ENCODE results near the gene IL18. TPM values are rescaled to one million over a fixed set of nuclear protein-coding genes. Genes with fewer than 3 reads are reported as not detected.

IL18 gene
- total and polyA plus RNA-seq, 2 experiments from 2014 or later = 0.28 to 1.7 TPM

- no peaks in the 10 kb centered on the region for H3K79me2 ChIP-seq (replicated peaks; ENCODE audit: insufficient read depth)
- H4K20me1 ChIP-seq (replicated peaks; ENCODE audit: insufficient read depth) = no peaks in the 10 kb centered on the region
- no peak overlapping the region for H3K27ac ChIP-seq (ENCODE audit: low read depth)
- Mint-ChIP-seq H3K9me3 (no peaks in the 10 kb centered on the region), H3K4me3 (no peak overlapping the region), H3K4me1 (no peaks in the 10 kb centered on the region), H3K27ac (no peak overlapping the region), H3K27me3 (ENCODE audit: insufficient read depth, low read depth, poor library complexity) (peaks cover 4% of the 10 kb centered on the region), H3K36me3 (ENCODE audit: low read depth) (no peaks in the 10 kb centered on the region)
- no peaks in the 10 kb centered on the region for H3F3A ChIP-seq (replicated peaks; ENCODE audit: low read depth)
- no peaks in the 10 kb centered on the region for H3K4me1 ChIP-seq (ENCODE audit: insufficient read depth)
- no peak for DNase-seq (ENCODE audit: low spot score)
- no peak overlapping the region for H3K4me3 ChIP-seq
- no peak overlapping the region for H3K4me2 ChIP-seq
- H3K36me3 ChIP-seq (ENCODE audit: insufficient read depth) = no peaks in the 10 kb centered on the region
- no peak for TF ChIP-seq REST (IDR thresholded peaks at IDR 0.05; ENCODE audit: unreplicated experiment)
- no peak for TF ChIP-seq NANOG (IDR thresholded peaks at IDR 0.05; ENCODE audit: borderline replicate concordance)
- TF ChIP-seq ZNF114 (CRISPR knock-in tag; IDR thresholded peaks at IDR 0.05) = no peak
- no peak for TF ChIP-seq POLR2AphosphoS5 (IDR thresholded peaks at IDR 0.05; ENCODE audit: low read depth)
- no peak for TF ChIP-seq CTCF (conservative IDR thresholded peaks at IDR 0.05; ENCODE audit: low read depth in 2 of 2)
- no peak for TF ChIP-seq ZNF462 (CRISPR knock-in tag; IDR thresholded peaks at IDR 0.05)
- no peak for TF ChIP-seq ETS1 (IDR thresholded peaks at IDR 0.05)
- TF ChIP-seq STAT1 (IDR thresholded peaks at IDR 0.05; ENCODE audit: unreplicated experiment) = no peak
- no peak for TF ChIP-seq CREB1 (CRISPR knock-in tag; IDR thresholded peaks at IDR 0.05; ENCODE audit: low read depth)
- TF ChIP-seq EZH2 (IDR thresholded peaks at IDR 0.05; ENCODE audit: low read depth, unreplicated experiment) = no peak
- TF ChIP-seq EZH2phosphoT487 (IDR thresholded peaks at IDR 0.05; ENCODE audit: unreplicated experiment) = no peak
- no peak for TF ChIP-seq ZNF331 (CRISPR knock-in tag; IDR thresholded peaks at IDR 0.05; ENCODE audit: low read depth)
- TF ChIP-seq JUNB (IDR thresholded peaks at IDR 0.05; ENCODE audit: unreplicated experiment) = no peak
- no peak for ATAC-seq
- no peaks in the 10 kb centered on the region for H3K9me2 ChIP-seq (ENCODE audit: insufficient read depth)
- H3K27me3 ChIP-seq (ENCODE audit: insufficient read depth) = no peaks in the 10 kb centered on the region
- no peak overlapping the region for H2AFZ ChIP-seq
Measured at GRCh38 chr11:112143597-112143996, 20.3 kb downstream of the IL18 start.

All from GM23338 (cell line).